GM12801 (cell line): Measurements from ENCODE around the gene WDR27.

Experiments used
- CTCF ChIP-seq: IDR thresholded peaks from one replicate; pipeline ENCODE4 v1.5.1; 2011; ENCODE audit warnings: control low read depth; ENCODE audit not compliant: insufficient read length; ENCODE audit errors: extremely low read depth

WDR27 gene

GRCh38 chr6:169726963-169727362, 25.1 kb upstream of the WDR27 start:
- no peak for TF ChIP-seq CTCF

- TF ChIP-seq CTCF, result no peak
These were observed 24.2 kb upstream of the WDR27 start for GRCh38 chr6:169726049-169726400.

GRCh38 chr6:169725125-169726048, 23.6 kb upstream of the WDR27 start:
- TF ChIP-seq CTCF, result no peak

- no peak for TF ChIP-seq CTCF
These were observed 22.8 kb upstream of the WDR27 start, which contains the start of gene PHF10 for GRCh38 chr6:169724494-169725124. Gene PHF10, minus strand, starts transcription at chr6:169724500. Its CDS starts 569 bp downstream, at chr6:169723931.

- no peak for TF ChIP-seq CTCF
These were observed 22.2 kb upstream of the WDR27 start for GRCh38 chr6:169723991-169724493.

- TF ChIP-seq CTCF, result no peak
These were observed 21.5 kb upstream of the WDR27 start for GRCh38 chr6:169723200-169723909.
